GM23338 (cell line): ENCODE measurements around the gene GPC5. TPM values are rescaled to one million over a fixed set of nuclear protein-coding genes. Genes with fewer than 3 reads are reported as not detected.
A peak's percentile ranks its signal among the peaks of the same experiment; 100 is the strongest.

Source experiments
- ATAC-seq: fragments of 200-7000 bp; cut with Tn5 transposase; 3 replicates; pipeline ENCODE4 v1.9.1; 2020
- DNase-seq: peaks from one replicate; pipeline ENCODE4 v3.0.0-alpha.2; 2015; ENCODE audit warnings: low spot score
- H2AFZ ChIP-seq: fragments of 200-600 bp; sonication (generic); 2 replicates; pipeline ENCODE4 v1.8.0; 2016; ENCODE audit warnings: antibody characterized with exemption, mild to moderate bottlenecking, moderate library complexity
- H3F3A ChIP-seq: fragments of 200-600 bp; sonication (generic); replicated peaks from 2 replicates; pipeline ENCODE4 v1.8.0; 2017; ENCODE audit warnings: antibody characterized with exemption, mixed run types, low read depth
- H3K27ac ChIP-seq: fragments of 200-600 bp; sonication (generic); 2 replicates; pipeline ENCODE4 v1.6.1; 2016; ENCODE audit warnings: low read depth
- H3K27me3 ChIP-seq: fragments of 200-600 bp; sonication (generic); 2 replicates; pipeline ENCODE4 v1.8.0; 2016; ENCODE audit warnings: mild to moderate bottlenecking, mixed run types, moderate library complexity; ENCODE audit not compliant: insufficient read depth
- H3K36me3 ChIP-seq: fragments of 200-600 bp; sonication (generic); 2 replicates; pipeline ENCODE4 v1.8.0; 2016; ENCODE audit warnings: mild to moderate bottlenecking; ENCODE audit not compliant: insufficient read depth
- H3K4me1 ChIP-seq: fragments of 200-600 bp; sonication (generic); 2 replicates; pipeline ENCODE4 v1.8.0; 2016; ENCODE audit warnings: mild to moderate bottlenecking, moderate library complexity; ENCODE audit not compliant: insufficient read depth
- H3K4me2 ChIP-seq: fragments of 200-600 bp; sonication (generic); 2 replicates; pipeline ENCODE4 v1.7.1; 2017; ENCODE audit warnings: mixed run types
- H3K4me3 ChIP-seq: fragments of 200-600 bp; sonication (generic); 2 replicates; pipeline ENCODE4 v1.6.1; 2016; ENCODE audit warnings: mixed run types
- H3K79me2 ChIP-seq: fragments of 200-600 bp; sonication (generic); replicated peaks from 2 replicates; pipeline ENCODE4 v1.8.0; 2017; ENCODE audit warnings: mild to moderate bottlenecking; ENCODE audit not compliant: insufficient read depth
- H3K9me2 ChIP-seq: fragments of 200-600 bp; sonication (generic); 2 replicates; pipeline ENCODE4 v1.8.0; 2017; ENCODE audit not compliant: insufficient read depth
- H4K20me1 ChIP-seq: fragments of 200-600 bp; sonication (generic); replicated peaks from 2 replicates; pipeline ENCODE4 v1.8.0; 2017; ENCODE audit warnings: mild to moderate bottlenecking; ENCODE audit not compliant: insufficient read depth
- H3K27ac Mint-ChIP-seq: 2 replicates; pipeline ENCODE4 v1.8.0; 2020; ENCODE audit warnings: inconsistent platforms, mild to moderate bottlenecking, moderate library complexity, mixed read lengths
- H3K27me3 Mint-ChIP-seq: 3 replicates; pipeline ENCODE4 v1.8.0; 2022; ENCODE audit warnings: low read depth, mild to moderate bottlenecking, moderate library complexity, mixed read lengths, inconsistent platforms; ENCODE audit not compliant: insufficient read depth, poor library complexity
- H3K36me3 Mint-ChIP-seq: 3 replicates; pipeline ENCODE4 v1.8.0; 2021; ENCODE audit warnings: low read depth, mild to moderate bottlenecking, inconsistent platforms, moderate library complexity, mixed read lengths
- H3K4me1 Mint-ChIP-seq: 3 replicates; pipeline ENCODE4 v1.8.0; 2020; ENCODE audit warnings: mild to moderate bottlenecking, inconsistent platforms, mixed read lengths
- H3K4me3 Mint-ChIP-seq: 3 replicates; pipeline ENCODE4 v1.8.0; 2021; ENCODE audit warnings: moderate library complexity, mild to moderate bottlenecking, inconsistent platforms, mixed read lengths
- H3K9me3 Mint-ChIP-seq: 3 replicates; pipeline ENCODE4 v1.8.0; 2020; ENCODE audit warnings: moderate library complexity, mild to moderate bottlenecking, inconsistent platforms, mixed read lengths
- CREB1 ChIP-seq: fragments of 250-450 bp; sonication (Bioruptor Pico); IDR thresholded peaks from 2 replicates; pipeline ENCODE4 v1.5.0; 2020; ENCODE audit warnings: low read depth, mild to moderate bottlenecking, moderate library complexity
- CTCF ChIP-seq, 2 experiments: fragments of 200-600 bp in 1 of 2; sonication (generic) in 1 of 2; conservative IDR thresholded peaks; 2 replicates each; pipeline versions ENCODE4 v1.5.1 to v1.6.1; 2016 to 2017; ENCODE audit warnings: antibody characterized with exemption in 2 of 2, low read depth in 2 of 2, mild to moderate bottlenecking in 2 of 2, moderate library complexity in 1 of 2
- JUNB ChIP-seq: IDR thresholded peaks from one replicate; pipeline ENCODE4 v1.6.1; 2016; ENCODE audit warnings: antibody characterized with exemption; ENCODE audit not compliant: unreplicated experiment
- NANOG ChIP-seq: IDR thresholded peaks from 2 replicates; pipeline ENCODE4 v1.6.1; 2016; ENCODE audit warnings: antibody characterized with exemption, borderline replicate concordance
- POLR2AphosphoS5 ChIP-seq: IDR thresholded peaks from 2 replicates; pipeline ENCODE4 v1.6.1; 2016; ENCODE audit warnings: antibody characterized with exemption, low read depth
- STAT1 ChIP-seq: IDR thresholded peaks from one replicate; pipeline ENCODE4 v1.6.1; 2016; ENCODE audit warnings: antibody characterized with exemption; ENCODE audit not compliant: unreplicated experiment
- ZNF114 ChIP-seq: fragments of 250-450 bp; sonication (Bioruptor Pico); IDR thresholded peaks from 2 replicates; pipeline ENCODE4 v1.5.0; 2020; ENCODE audit warnings: mild to moderate bottlenecking, moderate library complexity
- polyA plus RNA-seq: library from polyadenylated mRNA; unstranded; fragments of >200 nt; fragmentation: Nextera tagmentation; extraction: Ambion mirVana; gene quantifications from 2 replicates; pipeline ENCODE4 v1.2.1, GENCODE V29; 2016
- total RNA-seq: library from RNA; depleted of rRNA; stranded (reverse); fragments of >200 nt; shearing (Covaris generic); gene quantifications from 2 replicates; pipeline ENCODE4 v1.2.3, GENCODE V29; 2014
- TF ChIP-seq, protein P1 (sequence below): IDR thresholded peaks from one replicate; pipeline ENCODE4 v1.6.1; 2018; ENCODE audit warnings: antibody characterized with exemption; ENCODE audit not compliant: unreplicated experiment
- TF ChIP-seq, protein P2 (sequence below): IDR thresholded peaks from 2 replicates; pipeline ENCODE4 v1.6.1; 2016; ENCODE audit warnings: antibody characterized with exemption

The GPC5 gene
- total and polyA plus RNA-seq, 2 experiments from 2014 or later = 0.95 to 1.1 TPM

DNA sequence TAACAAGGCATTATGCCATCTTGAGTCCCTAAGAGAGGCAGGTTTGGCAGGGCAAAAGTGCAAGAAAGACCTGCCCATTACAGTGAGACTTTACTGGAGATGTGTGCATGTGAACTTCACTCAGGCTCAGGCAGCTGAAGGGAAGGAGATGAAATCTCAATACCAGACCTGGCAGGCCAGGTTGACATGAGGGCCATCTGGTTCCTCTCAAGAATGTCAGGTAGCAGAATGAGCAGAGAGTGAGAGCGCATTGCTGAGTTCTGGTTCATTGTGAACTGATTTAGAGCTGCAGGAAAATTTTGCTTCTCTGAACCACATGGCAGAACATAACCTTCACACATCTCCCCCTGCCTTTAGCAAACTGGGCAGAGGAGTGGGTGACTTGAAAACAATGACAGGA lies 406.3 kb downstream of the GPC5 start (continued):
- TF ChIP-seq, protein P1, sequence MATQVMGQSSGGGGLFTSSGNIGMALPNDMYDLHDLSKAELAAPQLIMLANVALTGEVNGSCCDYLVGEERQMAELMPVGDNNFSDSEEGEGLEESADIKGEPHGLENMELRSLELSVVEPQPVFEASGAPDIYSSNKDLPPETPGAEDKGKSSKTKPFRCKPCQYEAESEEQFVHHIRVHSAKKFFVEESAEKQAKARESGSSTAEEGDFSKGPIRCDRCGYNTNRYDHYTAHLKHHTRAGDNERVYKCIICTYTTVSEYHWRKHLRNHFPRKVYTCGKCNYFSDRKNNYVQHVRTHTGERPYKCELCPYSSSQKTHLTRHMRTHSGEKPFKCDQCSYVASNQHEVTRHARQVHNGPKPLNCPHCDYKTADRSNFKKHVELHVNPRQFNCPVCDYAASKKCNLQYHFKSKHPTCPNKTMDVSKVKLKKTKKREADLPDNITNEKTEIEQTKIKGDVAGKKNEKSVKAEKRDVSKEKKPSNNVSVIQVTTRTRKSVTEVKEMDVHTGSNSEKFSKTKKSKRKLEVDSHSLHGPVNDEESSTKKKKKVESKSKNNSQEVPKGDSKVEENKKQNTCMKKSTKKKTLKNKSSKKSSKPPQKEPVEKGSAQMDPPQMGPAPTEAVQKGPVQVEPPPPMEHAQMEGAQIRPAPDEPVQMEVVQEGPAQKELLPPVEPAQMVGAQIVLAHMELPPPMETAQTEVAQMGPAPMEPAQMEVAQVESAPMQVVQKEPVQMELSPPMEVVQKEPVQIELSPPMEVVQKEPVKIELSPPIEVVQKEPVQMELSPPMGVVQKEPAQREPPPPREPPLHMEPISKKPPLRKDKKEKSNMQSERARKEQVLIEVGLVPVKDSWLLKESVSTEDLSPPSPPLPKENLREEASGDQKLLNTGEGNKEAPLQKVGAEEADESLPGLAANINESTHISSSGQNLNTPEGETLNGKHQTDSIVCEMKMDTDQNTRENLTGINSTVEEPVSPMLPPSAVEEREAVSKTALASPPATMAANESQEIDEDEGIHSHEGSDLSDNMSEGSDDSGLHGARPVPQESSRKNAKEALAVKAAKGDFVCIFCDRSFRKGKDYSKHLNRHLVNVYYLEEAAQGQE = no peak
- TF ChIP-seq STAT1 (no peak), POLR2AphosphoS5 (no peak), JUNB (no peak), ZNF114 (CRISPR knock-in tag) (no peak), NANOG (no peak)
- TF ChIP-seq, protein P2, sequence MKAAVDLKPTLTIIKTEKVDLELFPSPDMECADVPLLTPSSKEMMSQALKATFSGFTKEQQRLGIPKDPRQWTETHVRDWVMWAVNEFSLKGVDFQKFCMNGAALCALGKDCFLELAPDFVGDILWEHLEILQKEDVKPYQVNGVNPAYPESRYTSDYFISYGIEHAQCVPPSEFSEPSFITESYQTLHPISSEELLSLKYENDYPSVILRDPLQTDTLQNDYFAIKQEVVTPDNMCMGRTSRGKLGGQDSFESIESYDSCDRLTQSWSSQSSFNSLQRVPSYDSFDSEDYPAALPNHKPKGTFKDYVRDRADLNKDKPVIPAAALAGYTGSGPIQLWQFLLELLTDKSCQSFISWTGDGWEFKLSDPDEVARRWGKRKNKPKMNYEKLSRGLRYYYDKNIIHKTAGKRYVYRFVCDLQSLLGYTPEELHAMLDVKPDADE = no peak

DNA sequence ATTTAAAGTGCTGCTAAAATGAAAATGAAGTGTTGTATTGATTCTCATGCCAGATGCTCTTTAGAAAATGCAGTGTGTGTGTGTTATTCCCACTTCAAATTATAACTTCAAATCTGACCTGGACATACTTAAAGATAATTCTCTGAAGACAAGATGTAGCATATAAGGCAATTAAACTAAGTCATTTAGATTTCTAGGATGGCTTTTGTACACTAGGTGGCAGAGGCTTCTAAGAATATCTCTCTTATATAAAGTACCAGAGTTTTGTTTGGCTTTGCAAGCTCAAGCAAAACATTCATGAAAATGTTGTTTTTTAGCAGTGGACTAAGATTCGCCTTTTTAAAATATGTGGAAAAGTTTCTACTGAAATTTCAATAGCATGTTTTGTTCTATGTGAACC lies 407.2 kb downstream of the GPC5 start:
- H3K4me1 Mint-ChIP-seq = peaks cover 49% of the 10 kb centered on the region
- Histone ChIP-seq H3K4me2 (no peak overlapping the region), H4K20me1 (no peaks in the 10 kb centered on the region), H2AFZ (no peak overlapping the region), H3K27ac (no peak overlapping the region), H3K79me2 (no peaks in the 10 kb centered on the region), H3F3A (no peaks in the 10 kb centered on the region), H3K4me1 (peaks cover 34% of the 10 kb centered on the region), H3K9me2 (no peaks in the 10 kb centered on the region), H3K27me3 (no peaks in the 10 kb centered on the region), H3K4me3 (no peak overlapping the region), H3K36me3 (no peaks in the 10 kb centered on the region)
- H3K4me3 Mint-ChIP-seq = no peak overlapping the region
- ATAC-seq (peak; percentile 35; the same call in 2 of the 3 replicates), DNase-seq (peak; percentile 45)
- no peaks in the 10 kb centered on the region for H3K9me3 Mint-ChIP-seq
- no peak overlapping the region for H3K27ac Mint-ChIP-seq
- peaks cover 2% of the 10 kb centered on the region for H3K27me3 Mint-ChIP-seq
- no peaks in the 10 kb centered on the region for H3K36me3 Mint-ChIP-seq
- TF ChIP-seq CREB1 (CRISPR knock-in tag) (no peak), CTCF (conservative IDR thresholded peaks at IDR 0.05; ENCODE audit: low read depth in 2 of 2) (peak; percentile 26 to 40; a peak in 3 of 4 replicates)
